RWPE2 (cell line): Measurements from ENCODE around the gene DAP3.
"Not testable (repeated sequence)": the region's sequence is repeated elsewhere in the genome, so short reads cannot be mapped to it uniquely, and the experiment has no call there.

Experiments used
- ATAC-seq: fragments of 200-7000 bp; cut with Tn5 transposase; 3 replicates; pipeline ENCODE4 v1.9.1; 2021; ENCODE audit warnings: low read depth
- DNase-seq: peaks from one replicate; pipeline ENCODE4 v3.0.0-alpha.2; 2020; ENCODE audit warnings: low spot score
- H3K27ac ChIP-seq: fragments of 450-650 bp; 2 replicates; pipeline ENCODE4 v1.5.1; 2017; ENCODE audit warnings: mild to moderate bottlenecking; ENCODE audit not compliant: poor library complexity, severe bottlenecking
- H3K27me3 ChIP-seq: fragments of 250-450 bp; sonication (Bioruptor Pico); 2 replicates; pipeline ENCODE4 v1.5.1; 2021; ENCODE audit warnings: mild to moderate bottlenecking, moderate library complexity; ENCODE audit not compliant: insufficient read depth, poor library complexity, severe bottlenecking
- H3K36me3 ChIP-seq: fragments of 250-450 bp; sonication (Bioruptor Pico); 2 replicates; pipeline ENCODE4 v1.5.1; 2020; ENCODE audit warnings: low read depth, mild to moderate bottlenecking, moderate library complexity
- H3K4me1 ChIP-seq: fragments of 250-450 bp; sonication (Bioruptor Pico); 2 replicates; pipeline ENCODE4 v1.5.1; 2021; ENCODE audit warnings: mild to moderate bottlenecking, moderate library complexity; ENCODE audit not compliant: insufficient read depth, poor library complexity, severe bottlenecking
- H3K4me3 ChIP-seq: fragments of 250-450 bp; sonication (Bioruptor Pico); 2 replicates; pipeline ENCODE4 v1.5.1; 2021; ENCODE audit warnings: mild to moderate bottlenecking, moderate library complexity; ENCODE audit not compliant: severe bottlenecking
- H3K9me3 ChIP-seq: fragments of 250-450 bp; sonication (Bioruptor Pico); 2 replicates; pipeline ENCODE4 v1.5.1; 2021; ENCODE audit warnings: mild to moderate bottlenecking, moderate library complexity; ENCODE audit not compliant: severe bottlenecking
- CTCF ChIP-seq: fragments of 450-650 bp; IDR thresholded peaks from one replicate; pipeline ENCODE4 v1.5.1; 2017; ENCODE audit warnings: mild to moderate bottlenecking, moderate library complexity; ENCODE audit not compliant: poor library complexity, severe bottlenecking

DAP3 gene

GRCh38 chr1:155689081-155689607 lies at the start of gene DAP3:
Gene DAP3, plus strand, starts transcription at chr1:155689091. Its CDS starts 20,689 bp downstream, at chr1:155709780.
- not testable (repeated sequence) for H3K27me3 ChIP-seq, ATAC-seq, H3K9me3 ChIP-seq, DNase-seq
- Histone ChIP-seq H3K4me1 (peaks cover 22% of the 10 kb centered on the region), H3K36me3 (peaks cover 44% of the 10 kb centered on the region), H3K27ac (peak within 1 kb of the TSS; percentile 67), H3K4me3 (peak within 1 kb of the TSS; percentile 79)

- Histone ChIP-seq H3K36me3 (peaks cover 5% of the 10 kb centered on the region), H3K27me3 (no peaks in the 10 kb centered on the region), H3K27ac (no peak overlapping the region), H3K4me1 (peaks cover 3% of the 10 kb centered on the region), H3K9me3 (peaks cover 12% of the 10 kb centered on the region), H3K4me3 (no peak overlapping the region)
- TF ChIP-seq CTCF = no peak
- ATAC-seq (no peak), DNase-seq (no peak)
Observed at GRCh38 chr1:155640367-155640766, 48.5 kb upstream of the DAP3 start.

- not testable (repeated sequence) for H3K4me3 ChIP-seq, H3K27ac ChIP-seq, H3K27me3 ChIP-seq, ATAC-seq, DNase-seq, H3K36me3 ChIP-seq
- peaks cover 12% of the 10 kb centered on the region for H3K9me3 ChIP-seq
- H3K4me1 ChIP-seq = peaks cover 15% of the 10 kb centered on the region
Observed at GRCh38 chr1:155642559-155643180, 46.2 kb upstream of the DAP3 start.

- TF ChIP-seq CTCF = no peak
- DNase-seq = no peak
- Histone ChIP-seq H3K36me3 (peaks cover 5% of the 10 kb centered on the region), H3K9me3 (peaks cover 12% of the 10 kb centered on the region), H3K4me3 (no peak overlapping the region), H3K27ac (no peak overlapping the region), H3K4me1 (peaks cover 20% of the 10 kb centered on the region), H3K27me3 (no peaks in the 10 kb centered on the region)
- no peak for ATAC-seq
Observed at GRCh38 chr1:155643230-155643629, 45.7 kb upstream of the DAP3 start.

- DNase-seq (no peak), ATAC-seq (no peak)
- peak overlapping the region; percentile 77 for H3K27ac ChIP-seq
- peaks cover 20% of the 10 kb centered on the region for H3K4me1 ChIP-seq
- peaks cover 12% of the 10 kb centered on the region for H3K9me3 ChIP-seq
- no peaks in the 10 kb centered on the region for H3K27me3 ChIP-seq
- H3K36me3 ChIP-seq = peaks cover 5% of the 10 kb centered on the region
- TF ChIP-seq CTCF = no peak
- no peak overlapping the region for H3K4me3 ChIP-seq
Observed at GRCh38 chr1:155645034-155645598, 43.8 kb upstream of the DAP3 start.

- Histone ChIP-seq H3K27ac (peak overlapping the region; percentile 77), H3K9me3 (peaks cover 12% of the 10 kb centered on the region), H3K4me1 (peaks cover 23% of the 10 kb centered on the region), H3K4me3 (no peak overlapping the region), H3K27me3 (no peaks in the 10 kb centered on the region), H3K36me3 (peaks cover 5% of the 10 kb centered on the region)
- ATAC-seq = no peak
- DNase-seq = no peak
- no peak for TF ChIP-seq CTCF
Observed at GRCh38 chr1:155645648-155646047, 43.2 kb upstream of the DAP3 start.
